Lower leg skin (tissue), 3 donors: Measurements from ENCODE around the gene BICDL1.

Experiments used
- CTCF ChIP-seq, 3 donors: fragments of 450-650 bp; IDR thresholded peaks; one replicate each; pipeline ENCODE4 v1.5.1; 2016; ENCODE audit warnings: antibody characterized with exemption in 3 of 3, mild to moderate bottlenecking in 3 of 3, moderate library complexity in 2 of 3
- POLR2A ChIP-seq, 2 donors: fragments of 450-650 bp; IDR thresholded peaks; one replicate each; pipeline ENCODE4 v1.6.1; 2016 to 2017; ENCODE audit warnings: antibody characterized with exemption in 2 of 2, mild to moderate bottlenecking in 1 of 2, moderate library complexity in 1 of 2

- no peak for TF ChIP-seq CTCF (IDR thresholded peaks at IDR 0.05)
- TF ChIP-seq POLR2A (IDR thresholded peaks at IDR 0.05) = no peak
Measured at GRCh38 chr12:119957135-119957534, 31.9 kb upstream of the BICDL1 start.
